Osteocyte (in vitro differentiated cells): Measurements from ENCODE around the gene STRA8. TPM values are rescaled to one million over a fixed set of nuclear protein-coding genes. Genes with fewer than 3 reads are reported as not detected.

Experiments used
- DNase-seq: peaks from one replicate; pipeline ENCODE4 v3.0.0; 2021; ENCODE audit warnings: mixed read lengths; ENCODE audit not compliant: unreplicated experiment; ENCODE audit errors: extremely low spot score
- H3K27ac Mint-ChIP-seq: one replicate; pipeline ENCODE4 v1.8.0; 2021; ENCODE audit warnings: mild to moderate bottlenecking, mixed read lengths; ENCODE audit not compliant: unreplicated experiment
- H3K27me3 Mint-ChIP-seq: one replicate; pipeline ENCODE4 v1.8.0; 2021; ENCODE audit warnings: mixed read lengths; ENCODE audit not compliant: unreplicated experiment
- H3K36me3 Mint-ChIP-seq: one replicate; pipeline ENCODE4 v1.8.0; 2021; ENCODE audit warnings: mixed read lengths; ENCODE audit not compliant: unreplicated experiment
- H3K4me1 Mint-ChIP-seq: one replicate; pipeline ENCODE4 v1.8.0; 2021; ENCODE audit warnings: mixed read lengths; ENCODE audit not compliant: unreplicated experiment
- H3K4me3 Mint-ChIP-seq: one replicate; pipeline ENCODE4 v1.8.0; 2021; ENCODE audit warnings: mild to moderate bottlenecking, moderate library complexity, mixed read lengths; ENCODE audit not compliant: unreplicated experiment
- H3K9me3 Mint-ChIP-seq: one replicate; pipeline ENCODE4 v1.8.0; 2021; ENCODE audit warnings: mixed read lengths; ENCODE audit not compliant: unreplicated experiment
- total RNA-seq: library from RNA; stranded (reverse); gene quantifications from 2 replicates; pipeline ENCODE4 v1.2.1, GENCODE V29; 2021
- TF ChIP-seq, protein P1 (sequence below): fragments of 200-600 bp; sonication (generic); IDR thresholded peaks from 2 replicates; pipeline ENCODE4 v1.5.0; 2021; ENCODE audit warnings: antibody characterized with exemption, mild to moderate bottlenecking, moderate library complexity

Gene STRA8
- total RNA-seq, 1 donor from 2014 or later: not detected

DNA sequence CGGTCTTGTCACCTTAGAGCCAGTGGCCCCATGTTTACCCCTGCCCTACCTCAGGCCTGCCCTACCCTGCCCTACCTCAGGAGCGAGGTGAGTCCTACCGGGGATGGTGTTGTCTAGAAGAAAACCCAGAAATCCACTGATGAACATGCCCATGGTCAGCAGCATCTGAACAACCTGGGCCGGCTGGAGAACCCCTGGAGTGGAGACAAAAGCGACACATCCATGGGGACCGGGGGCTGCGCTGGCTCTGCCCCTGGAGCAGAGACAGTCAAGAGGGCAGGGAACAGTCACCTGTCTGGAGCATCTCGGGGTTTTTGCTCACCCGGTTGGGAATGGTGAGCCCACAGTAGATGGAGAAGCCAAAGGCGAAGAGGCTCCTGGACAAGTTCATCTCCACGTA lies 36.3 kb downstream of the STRA8 start:
- peaks cover 18% of the 10 kb centered on the region for H3K27me3 Mint-ChIP-seq
- no peaks in the 10 kb centered on the region for H3K36me3 Mint-ChIP-seq
- H3K4me3 Mint-ChIP-seq: no peak overlapping the region
- DNase-seq: no peak
- H3K27ac Mint-ChIP-seq: no peak overlapping the region
- H3K4me1 Mint-ChIP-seq: peaks cover 2% of the 10 kb centered on the region
- peaks cover 6% of the 10 kb centered on the region for H3K9me3 Mint-ChIP-seq
- TF ChIP-seq, protein P1, sequence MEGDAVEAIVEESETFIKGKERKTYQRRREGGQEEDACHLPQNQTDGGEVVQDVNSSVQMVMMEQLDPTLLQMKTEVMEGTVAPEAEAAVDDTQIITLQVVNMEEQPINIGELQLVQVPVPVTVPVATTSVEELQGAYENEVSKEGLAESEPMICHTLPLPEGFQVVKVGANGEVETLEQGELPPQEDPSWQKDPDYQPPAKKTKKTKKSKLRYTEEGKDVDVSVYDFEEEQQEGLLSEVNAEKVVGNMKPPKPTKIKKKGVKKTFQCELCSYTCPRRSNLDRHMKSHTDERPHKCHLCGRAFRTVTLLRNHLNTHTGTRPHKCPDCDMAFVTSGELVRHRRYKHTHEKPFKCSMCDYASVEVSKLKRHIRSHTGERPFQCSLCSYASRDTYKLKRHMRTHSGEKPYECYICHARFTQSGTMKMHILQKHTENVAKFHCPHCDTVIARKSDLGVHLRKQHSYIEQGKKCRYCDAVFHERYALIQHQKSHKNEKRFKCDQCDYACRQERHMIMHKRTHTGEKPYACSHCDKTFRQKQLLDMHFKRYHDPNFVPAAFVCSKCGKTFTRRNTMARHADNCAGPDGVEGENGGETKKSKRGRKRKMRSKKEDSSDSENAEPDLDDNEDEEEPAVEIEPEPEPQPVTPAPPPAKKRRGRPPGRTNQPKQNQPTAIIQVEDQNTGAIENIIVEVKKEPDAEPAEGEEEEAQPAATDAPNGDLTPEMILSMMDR: no peak

DNA sequence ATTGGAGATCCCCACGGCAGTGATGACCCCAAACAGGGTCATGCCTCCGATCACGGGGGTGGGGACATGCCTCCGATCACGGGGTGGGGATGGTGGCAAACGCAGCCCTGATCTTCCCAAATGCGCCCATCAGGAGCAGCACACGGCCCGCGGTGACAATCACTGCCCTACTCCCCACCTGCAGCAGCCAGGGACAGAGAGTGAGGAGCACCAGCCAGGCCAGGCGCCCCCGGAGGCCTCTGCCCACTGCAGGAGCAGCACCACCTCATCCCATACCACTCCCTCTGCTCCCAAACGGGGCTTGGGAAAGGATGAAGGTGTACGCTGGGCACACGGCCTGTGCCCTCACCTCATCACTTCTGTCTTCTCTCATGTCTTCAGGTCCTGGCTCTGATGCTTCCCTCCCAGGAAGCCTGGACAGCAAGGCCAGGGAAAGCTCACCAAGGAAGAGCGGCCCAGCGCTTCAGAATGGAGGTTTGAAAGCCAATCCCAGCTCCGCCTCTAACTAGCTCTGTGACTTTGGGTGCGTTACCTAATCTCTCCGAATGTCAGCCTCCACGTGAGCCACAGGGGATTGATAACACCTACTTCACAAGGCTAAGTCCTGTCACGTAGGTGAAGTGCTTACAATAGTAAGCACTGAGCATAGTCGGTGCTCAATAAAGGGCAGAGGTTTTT lies 37.1 kb downstream of the STRA8 start:
- peaks cover 14% of the 10 kb centered on the region for H3K27me3 Mint-ChIP-seq
- H3K27ac Mint-ChIP-seq: no peak overlapping the region
- peaks cover 2% of the 10 kb centered on the region for H3K4me1 Mint-ChIP-seq
- H3K36me3 Mint-ChIP-seq: no peaks in the 10 kb centered on the region
- no peak overlapping the region for H3K4me3 Mint-ChIP-seq
- H3K9me3 Mint-ChIP-seq: peaks cover 6% of the 10 kb centered on the region
- TF ChIP-seq, protein P1: no peak
- no peak for DNase-seq

DNA sequence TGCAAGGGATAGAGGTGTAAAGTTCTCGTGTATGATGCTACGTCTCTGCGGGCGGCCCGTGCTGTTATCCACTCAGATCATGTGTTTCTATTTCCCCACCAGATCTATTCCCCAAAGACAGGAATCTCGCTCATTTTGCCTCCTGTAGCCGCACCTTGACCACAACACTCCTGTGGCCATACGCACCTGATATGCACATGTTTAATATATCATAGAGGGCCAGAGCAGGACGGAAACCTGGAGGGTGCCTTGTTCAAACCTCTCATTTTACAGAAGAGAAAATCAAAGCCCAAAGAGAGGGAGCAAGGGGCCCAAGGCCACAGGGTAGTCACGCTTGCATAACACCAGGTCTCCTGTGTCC lies 37.6 kb downstream of the STRA8 start:
- Mint-ChIP-seq H3K4me3 (no peak overlapping the region), H3K4me1 (peaks cover 2% of the 10 kb centered on the region), H3K27ac (no peak overlapping the region), H3K36me3 (no peaks in the 10 kb centered on the region), H3K27me3 (peaks cover 11% of the 10 kb centered on the region), H3K9me3 (peaks cover 6% of the 10 kb centered on the region)
- TF ChIP-seq, protein P1: no peak
- no peak for DNase-seq

DNA sequence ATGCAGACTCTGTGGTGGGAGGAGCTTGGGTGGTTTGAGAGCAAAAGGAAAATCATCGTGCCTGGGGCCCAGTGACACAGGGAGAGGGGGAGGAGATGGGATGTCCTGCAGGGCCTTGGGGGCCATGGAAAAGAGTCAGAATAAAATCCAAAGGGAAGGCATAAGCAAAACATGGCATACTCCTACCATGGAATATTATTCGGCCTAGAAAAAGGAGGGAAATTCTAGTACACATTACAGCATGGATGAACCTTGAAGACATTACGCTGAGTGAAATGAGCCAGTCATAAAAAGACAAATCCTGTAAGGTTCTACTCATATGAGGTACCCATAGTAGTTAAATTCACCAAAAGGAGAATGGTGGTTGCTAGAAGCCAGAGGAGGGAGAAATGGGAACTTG lies 38.7 kb downstream of the STRA8 start:
- TF ChIP-seq, protein P1: no peak
- DNase-seq: no peak
- no peaks in the 10 kb centered on the region for H3K36me3 Mint-ChIP-seq
- peaks cover 2% of the 10 kb centered on the region for H3K4me1 Mint-ChIP-seq
- H3K9me3 Mint-ChIP-seq: no peaks in the 10 kb centered on the region
- no peak overlapping the region for H3K27ac Mint-ChIP-seq
- H3K4me3 Mint-ChIP-seq: no peak overlapping the region
- peaks cover 11% of the 10 kb centered on the region for H3K27me3 Mint-ChIP-seq

DNA sequence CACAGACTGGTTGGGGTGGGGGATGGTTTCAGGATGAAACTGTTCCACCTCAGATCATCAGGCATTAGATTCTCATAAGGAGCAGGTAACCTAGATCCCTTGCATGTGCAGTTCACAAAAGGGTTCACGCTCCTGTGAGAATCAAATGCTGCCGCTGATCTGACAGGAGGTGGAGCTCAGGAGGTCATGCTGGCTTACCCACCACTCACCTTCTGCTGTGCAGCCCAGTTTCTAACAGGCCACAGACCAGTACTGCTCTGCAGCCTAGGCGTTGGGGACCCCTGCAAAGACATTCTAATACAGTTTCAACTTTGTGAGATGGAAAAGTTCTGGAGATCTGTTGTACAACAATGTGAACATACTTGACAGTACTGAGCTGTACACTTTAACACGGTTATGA lies 39.9 kb downstream of the STRA8 start:
- H3K4me1 Mint-ChIP-seq: peaks cover 2% of the 10 kb centered on the region
- no peaks in the 10 kb centered on the region for H3K9me3 Mint-ChIP-seq
- DNase-seq: no peak
- no peaks in the 10 kb centered on the region for H3K36me3 Mint-ChIP-seq
- TF ChIP-seq, protein P1: no peak
- no peak overlapping the region for H3K4me3 Mint-ChIP-seq
- H3K27me3 Mint-ChIP-seq: peaks cover 7% of the 10 kb centered on the region
- no peak overlapping the region for H3K27ac Mint-ChIP-seq
